Spleen (tissue), 7 donors: Measurements from ENCODE around the gene LNX1.

Experiments
- CTCF ChIP-seq, 11 experiments: fragments of 200-600 bp in 7 of 11; fragments of 450-650 bp in 4 of 11; sonication (generic) in 4 of 11; IDR thresholded peaks in 8 of 11; conservative IDR thresholded peaks in 3 of 11; 1 replicate in 7 of 11; 2 replicates in 4 of 11; pipeline versions ENCODE4 v1.4.0 to v1.8.0; 2016 to 2021; ENCODE audit warnings: antibody characterized with exemption in 11 of 11, inconsistent platforms in 4 of 11, mild to moderate bottlenecking in 1 of 11
- POLR2A ChIP-seq, 3 donors: fragments of 450-650 bp; IDR thresholded peaks; one replicate each; pipeline ENCODE4 v1.5.1; 2017; ENCODE audit warnings: antibody characterized with exemption in 3 of 3, mild to moderate bottlenecking in 1 of 3
- donor health status: DM: no; HTN: no; CAD: no; lungs with moderate emphysema.
- donor health status: DM: no; HTN: no; CAD: no.
- donor health status: DM: no; HTN: no; CAD: no.

- TF ChIP-seq CTCF (IDR thresholded peaks at IDR 0.05 in 8 of 11, conservative IDR thresholded peaks at IDR 0.05 in 3 of 11) (no peak), POLR2A (IDR thresholded peaks at IDR 0.05) (no peak)
Observed at GRCh38 chr4:53592686-53593501, 1.6 kb upstream of the LNX1 start.
